Spleen (tissue), 11 donors: ENCODE results near the gene CCDC13. TPM values are rescaled to one million over a fixed set of nuclear protein-coding genes. Genes with fewer than 3 reads are reported as not detected.

Source experiments
- DNase-seq: peaks from one replicate; pipeline ENCODE4 v3.0.0-alpha.2; 2020
- H3K27ac ChIP-seq, 8 donors: fragments of 200-600 bp; sonication (generic) in 7 of 8; 1 replicate in 4 of 8; 2 replicates in 4 of 8; pipeline versions ENCODE4 v1.5.0 to v1.8.0; 2016 to 2021; ENCODE audit warnings: inconsistent platforms in 4 of 8, mild to moderate bottlenecking in 4 of 8, moderate library complexity in 1 of 8
- H3K27me3 ChIP-seq, 7 donors: fragments of 200-600 bp; sonication (generic) in 6 of 7; replicated peaks in 1 of 7; 1 replicate in 4 of 7; 2 replicates in 3 of 7; pipeline versions ENCODE4 v1.5.0 to v1.8.0; 2016 to 2021; ENCODE audit warnings: inconsistent platforms in 3 of 7, mild to moderate bottlenecking in 1 of 7
- H3K36me3 ChIP-seq, 6 donors: fragments of 200-600 bp; sonication (generic) in 5 of 6; 1 replicate in 4 of 6; 2 replicates in 2 of 6; pipeline versions ENCODE4 v1.5.0 to v1.8.0; 2016 to 2021; ENCODE audit warnings: inconsistent platforms in 2 of 6
- H3K4me1 ChIP-seq, 6 donors: fragments of 200-600 bp; sonication (generic) in 5 of 6; 1 replicate in 3 of 6; 2 replicates in 3 of 6; pipeline versions ENCODE4 v1.5.0 to v1.8.0; 2016 to 2021; ENCODE audit warnings: inconsistent platforms in 3 of 6
- H3K4me3 ChIP-seq, 8 donors: fragments of 200-600 bp; sonication (generic) in 7 of 8; 1 replicate in 4 of 8; 2 replicates in 4 of 8; pipeline versions ENCODE4 v1.5.0 to v1.8.0; 2016 to 2021; ENCODE audit warnings: inconsistent platforms in 4 of 8, mild to moderate bottlenecking in 4 of 8, moderate library complexity in 2 of 8
- H3K9me3 ChIP-seq, 8 donors: fragments of 200-600 bp; sonication (generic) in 7 of 8; 1 replicate in 4 of 8; 2 replicates in 4 of 8; pipeline versions ENCODE4 v1.5.0 to v1.8.0; 2016 to 2021; ENCODE audit warnings: inconsistent platforms in 4 of 8
- POLR2A ChIP-seq, 3 donors: fragments of 450-650 bp; IDR thresholded peaks; one replicate each; pipeline ENCODE4 v1.5.1; 2017; ENCODE audit warnings: antibody characterized with exemption in 3 of 3, mild to moderate bottlenecking in 1 of 3
- POLR2AphosphoS5 ChIP-seq, 3 donors: sonication (generic); formaldehyde crosslinking; IDR thresholded peaks; one replicate each; pipeline ENCODE4 v1.5.1; 2017; ENCODE audit warnings: antibody characterized with exemption in 3 of 3
- WGBS, 5 donors: extraction: QIAGEN DNeasy Blood & Tissue Kit in 3 of 5; methylation state at CpG; one replicate each; pipeline versions ENCODE4 v1.1.5 to v1.1.7; 2013 to 2018; 5-methylcytosine and 5-hydroxymethylcytosine counted together
- intact Hi-C: fragments of 100-400 bp; cut with DNase I; formaldehyde crosslinking; loops from one replicate; pipeline ENCODE4 v1.15.0; 2023; ENCODE audit warnings: low total_unique reads
- polyA plus RNA-seq, 3 donors: library from polyadenylated mRNA; stranded (reverse); fragments of 200-250 nt; gene quantifications; one replicate each; pipeline ENCODE4 v1.2.1, GENCODE V29; 2013
- small RNA-seq, 4 donors: library from RNA; depleted of rRNA; stranded (forward); fragments of <200 nt; gene quantifications; one replicate each; pipeline ENCODE3, GENCODE V24; 2016
- total RNA-seq, 7 donors: library from RNA; depleted of rRNA in 3 of 7; stranded (reverse); fragments of >200 nt in 3 of 7; fragmentation: NEBNext Ultra II Directional in 4 of 7; extraction: Animal tissue kit (Norgen Biotek cat#: 25700) in 4 of 7; gene quantifications; one replicate each; pipeline versions ENCODE4 v1.1.0 to v1.2.1, GENCODE V29; 2016 to 2021
- TF ChIP-seq, protein P1 (sequence below), 11 experiments: fragments of 200-600 bp in 7 of 11; fragments of 450-650 bp in 4 of 11; sonication (generic) in 4 of 11; IDR thresholded peaks in 8 of 11; conservative IDR thresholded peaks in 3 of 11; 1 replicate in 7 of 11; 2 replicates in 4 of 11; pipeline versions ENCODE4 v1.4.0 to v1.8.0; 2016 to 2021; ENCODE audit warnings: antibody characterized with exemption in 11 of 11, inconsistent platforms in 4 of 11, mild to moderate bottlenecking in 1 of 11
- donor health status: healthy with polysubstance abuse.
- donor health status: DM: no; HTN: no; CAD: no; lungs with moderate emphysema.
- donor health status: DM: no; HTN: no; CAD: no.
- donor health status: Bipolar disorder and iron deficiency.
- donor health status: healthy.
- donor health status: DM: no; HTN: no; CAD: no.
- donor health status: DM: yes; HTN: yes; CAD: no.

CCDC13 gene
- total and polyA plus RNA-seq, 10 donors, result 0.51 to 3.7 (median 1.0) TPM

- intact Hi-C loops, result no loop called here
- no peak overlapping the region for H3K27ac ChIP-seq
- 72 to 87% (median 81%) methylated on average over 3 of the region's 3 CpGs for WGBS, 5 donors
These were observed 44.2 kb downstream of the CCDC13 start for GRCh38 chr3:42728668-42729364.

DNA sequence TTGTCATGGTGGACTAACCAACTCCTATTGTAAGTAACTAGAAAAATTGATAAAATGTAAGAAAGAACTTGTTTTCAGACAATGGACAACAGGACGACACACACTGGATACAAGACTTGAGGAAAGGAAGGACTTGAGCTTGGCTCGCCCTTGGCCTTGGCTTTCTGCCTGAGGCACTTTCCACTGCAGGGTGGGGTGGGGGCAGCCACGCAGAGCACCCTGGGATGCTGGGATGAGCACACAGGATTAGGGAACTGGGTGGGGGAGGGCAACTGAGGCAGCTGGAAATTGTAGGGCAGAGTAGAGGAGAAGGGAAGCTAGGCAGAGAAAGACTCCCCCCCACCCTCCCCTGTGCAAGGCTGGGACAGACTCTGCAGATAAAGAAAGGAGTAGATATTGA lies 45.0 kb downstream of the CCDC13 start:
- peak; percentile 53 for DNase-seq
- no peak for TF ChIP-seq POLR2A (IDR thresholded peaks at IDR 0.05)
- Histone ChIP-seq H3K27ac (no peak overlapping the region), H3K4me3 (no peak overlapping the region), H3K4me1 (no peaks in the 10 kb centered on the region), H3K9me3 (no peaks in the 10 kb centered on the region), H3K27me3 (no peaks in the 10 kb centered on the region), H3K36me3 (no peaks in the 10 kb centered on the region)
- WGBS, 5 donors, result 40 to 61% (median 50%) methylated on average over 3 of the region's 3 CpGs
- intact Hi-C loops, result no loop called here

More at GRCh38 chr3:42728668-42729364, 44.2 kb downstream of the CCDC13 start:
- Histone ChIP-seq H3K4me3 (no peak overlapping the region), H3K27me3 (no peaks in the 10 kb centered on the region), H3K4me1 (no peaks in the 10 kb centered on the region), H3K36me3 (no peaks in the 10 kb centered on the region), H3K9me3 (no peaks in the 10 kb centered on the region)
- TF ChIP-seq POLR2A (IDR thresholded peaks at IDR 0.05) (no peak), POLR2AphosphoS5 (IDR thresholded peaks at IDR 0.05) (no peak)
- TF ChIP-seq, protein P1, sequence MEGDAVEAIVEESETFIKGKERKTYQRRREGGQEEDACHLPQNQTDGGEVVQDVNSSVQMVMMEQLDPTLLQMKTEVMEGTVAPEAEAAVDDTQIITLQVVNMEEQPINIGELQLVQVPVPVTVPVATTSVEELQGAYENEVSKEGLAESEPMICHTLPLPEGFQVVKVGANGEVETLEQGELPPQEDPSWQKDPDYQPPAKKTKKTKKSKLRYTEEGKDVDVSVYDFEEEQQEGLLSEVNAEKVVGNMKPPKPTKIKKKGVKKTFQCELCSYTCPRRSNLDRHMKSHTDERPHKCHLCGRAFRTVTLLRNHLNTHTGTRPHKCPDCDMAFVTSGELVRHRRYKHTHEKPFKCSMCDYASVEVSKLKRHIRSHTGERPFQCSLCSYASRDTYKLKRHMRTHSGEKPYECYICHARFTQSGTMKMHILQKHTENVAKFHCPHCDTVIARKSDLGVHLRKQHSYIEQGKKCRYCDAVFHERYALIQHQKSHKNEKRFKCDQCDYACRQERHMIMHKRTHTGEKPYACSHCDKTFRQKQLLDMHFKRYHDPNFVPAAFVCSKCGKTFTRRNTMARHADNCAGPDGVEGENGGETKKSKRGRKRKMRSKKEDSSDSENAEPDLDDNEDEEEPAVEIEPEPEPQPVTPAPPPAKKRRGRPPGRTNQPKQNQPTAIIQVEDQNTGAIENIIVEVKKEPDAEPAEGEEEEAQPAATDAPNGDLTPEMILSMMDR (IDR thresholded peaks at IDR 0.05 in 8 of 11, conservative IDR thresholded peaks at IDR 0.05 in 3 of 11), result no peak
- DNase-seq, result no peak

DNA sequence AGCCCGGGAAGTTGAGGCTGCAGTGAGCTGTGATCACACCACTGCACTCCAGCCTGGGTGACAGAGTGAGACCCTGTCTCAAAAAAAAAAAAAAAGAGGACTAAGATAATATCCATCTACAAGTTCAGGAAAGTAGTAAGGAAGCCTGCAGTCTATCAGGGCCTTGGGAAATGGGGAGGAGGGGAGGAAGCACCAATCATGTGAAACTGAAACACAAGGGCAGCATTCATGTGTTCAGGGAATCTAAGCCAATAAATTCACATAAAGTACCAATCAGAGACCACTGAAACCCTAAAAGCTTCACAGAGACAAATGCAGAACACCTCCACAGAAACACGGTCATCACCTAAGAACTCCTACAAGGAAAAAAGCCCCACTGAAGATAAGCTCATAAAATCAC lies 47.6 kb downstream of the CCDC13 start:
- WGBS, 5 donors, result 85 to 97% (median 88%) methylated on average over 2 of the region's 2 CpGs
- TF ChIP-seq POLR2A (IDR thresholded peaks at IDR 0.05), result no peak
- no peak for TF ChIP-seq POLR2AphosphoS5 (IDR thresholded peaks at IDR 0.05)
- TF ChIP-seq, protein P1 (IDR thresholded peaks at IDR 0.05 in 8 of 11, conservative IDR thresholded peaks at IDR 0.05 in 3 of 11), result no peak

GRCh38 chr3:42723219-42723618 lies 49.8 kb downstream of the CCDC13 start:
- no peak for DNase-seq
- no peak overlapping the region for H3K27ac ChIP-seq
- no peaks in the 10 kb centered on the region for H3K27me3 ChIP-seq
- H3K9me3 ChIP-seq, result no peaks in the 10 kb centered on the region
- no peak overlapping the region for H3K4me3 ChIP-seq
- H3K36me3 ChIP-seq, result no peaks in the 10 kb centered on the region
- TF ChIP-seq POLR2AphosphoS5 (IDR thresholded peaks at IDR 0.05) (no peak), POLR2A (IDR thresholded peaks at IDR 0.05) (no peak)
- TF ChIP-seq, protein P1 (IDR thresholded peaks at IDR 0.05 in 8 of 11, conservative IDR thresholded peaks at IDR 0.05 in 3 of 11), result no peak
- 90 to 99% (median 94%) methylated on average over 2 of the region's 2 CpGs for WGBS, 5 donors
- intact Hi-C loops, result no loop called here
- H3K4me1 ChIP-seq, result no peaks in the 10 kb centered on the region

More for the DNA sequence above, 47.6 kb downstream of the CCDC13 start:
- intact Hi-C loops, result no loop called here
- no peaks in the 10 kb centered on the region for H3K9me3 ChIP-seq
- no peak overlapping the region for H3K4me3 ChIP-seq
- no peak for DNase-seq
- no peaks in the 10 kb centered on the region for H3K4me1 ChIP-seq
- no peak overlapping the region for H3K27ac ChIP-seq
- no peaks in the 10 kb centered on the region for H3K36me3 ChIP-seq
- H3K27me3 ChIP-seq, result no peaks in the 10 kb centered on the region

Small RNA genes within 50 kb of the gene (small RNA-seq; reads per million reads assigned to genes)
- 0 reads per million in 4 donors for gene CCDC13

Other genes starting within 250 kb of the CCDC13 start
- 10 to 100 TPM; 28.9 to 58.2 (median 40.8) TPM for gene SEC22C, start 191.3 kb downstream of the CCDC13 start, total RNA-seq
- 10 to 100 TPM; 13.5 to 19.9 (median 17.2) TPM for gene SEC22C, start 191.3 kb downstream of the CCDC13 start, polyA plus RNA-seq
- gene SS18L2, start 182.4 kb downstream of the CCDC13 start, total RNA-seq, result 10 to 100 TPM; 23.1 to 42.6 (median 27.1) TPM
- 10 to 100 TPM; 81.9 to 86.6 (median 84.5) TPM for gene SS18L2, start 182.4 kb downstream of the CCDC13 start, polyA plus RNA-seq
- gene NKTR, start 172.6 kb downstream of the CCDC13 start, total RNA-seq, result 100 to 1,000 TPM in 6 of 7 donors, 10 to 100 TPM in 1; 99.2 to 258 (median 159) TPM
- gene NKTR, start 172.6 kb downstream of the CCDC13 start, polyA plus RNA-seq, result 10 to 100 TPM; 19.9 to 35.8 (median 30.9) TPM
- 10 to 100 TPM in 6 of 7 donors, 1 to 10 TPM in 1; 9.9 to 22.2 (median 16.3) TPM for gene ZBTB47, start 119.6 kb downstream of the CCDC13 start, total RNA-seq
- gene ZBTB47, start 119.6 kb downstream of the CCDC13 start, polyA plus RNA-seq, result 1 to 10 TPM; 2.1 to 5.0 (median 2.5) TPM
- gene KLHL40, start 87.7 kb downstream of the CCDC13 start, total RNA-seq, result not detected
- under 1 TPM in 2 of 3 donors, not detected in 1; 0.03 to 0.17 TPM for gene KLHL40, start 87.7 kb downstream of the CCDC13 start, polyA plus RNA-seq
- gene HHATL, start 70.5 kb downstream of the CCDC13 start, total RNA-seq, result not detected
- gene HHATL, start 70.5 kb downstream of the CCDC13 start, polyA plus RNA-seq, result under 1 TPM in 2 of 3 donors, not detected in 1; 0.13 to 0.42 TPM
- 10 to 100 TPM; 48.5 to 89.0 (median 58.8) TPM for gene HIGD1A, start 31.2 kb upstream of the CCDC13 start, total RNA-seq
- 10 to 100 TPM; 39.4 to 86.6 (median 60.5) TPM for gene HIGD1A, start 31.2 kb upstream of the CCDC13 start, polyA plus RNA-seq
- gene ACKR2, start 36.2 kb upstream of the CCDC13 start, total RNA-seq, result 1 to 10 TPM in 5 of 7 donors, under 1 TPM in 2; 0.52 to 4.4 (median 1.2) TPM
- gene ACKR2, start 36.2 kb upstream of the CCDC13 start, polyA plus RNA-seq, result under 1 TPM; 0.17 to 0.42 (median 0.33) TPM
- not detected for gene CYP8B1, start 102.6 kb upstream of the CCDC13 start, total RNA-seq
- gene CYP8B1, start 102.6 kb upstream of the CCDC13 start, polyA plus RNA-seq, result under 1 TPM in 1 of 3 donors, not detected in 2; 0.02 TPM
- gene ZNF662, start 132.9 kb upstream of the CCDC13 start, total RNA-seq, result 10 to 100 TPM in 1 of 7 donors, 1 to 10 TPM in 6; 2.9 to 10.4 (median 5.1) TPM
- 1 to 10 TPM; 1.0 to 2.8 (median 2.2) TPM for gene ZNF662, start 132.9 kb upstream of the CCDC13 start, polyA plus RNA-seq
- 1 to 10 TPM in 5 of 7 donors, under 1 TPM in 2; 0.43 to 4.0 (median 1.9) TPM for gene GASK1A, start 206.1 kb upstream of the CCDC13 start, total RNA-seq
- 1 to 10 TPM in 2 of 3 donors, under 1 TPM in 1; 0.59 to 2.4 (median 1.6) TPM for gene GASK1A, start 206.1 kb upstream of the CCDC13 start, polyA plus RNA-seq